CD4-positive, alpha-beta T cell (primary cell): ENCODE measurements around the gene FCHSD1. TPM values are rescaled to one million over a fixed set of nuclear protein-coding genes. Genes with fewer than 3 reads are reported as not detected.

Experiments
- ATAC-seq: fragments of 200-7000 bp; cut with Tn5 transposase; one replicate; pipeline ENCODE4 v1.10.0; 2022; ENCODE audit warnings: mild to moderate bottlenecking; ENCODE audit not compliant: poor library complexity
- CTCF ChIA-PET: fragments of 350-600 bp; sonication (Branson Sonifier 250); formaldehyde crosslinking; loops from one replicate; lab custom pipeline; 2021; ENCODE audit warnings: antibody characterized with exemption, inconsistent platforms; lab: Charles Lee
- POLR2A ChIA-PET: fragments of 350-600 bp; sonication (Branson Sonifier 250); formaldehyde crosslinking; loops from one replicate; lab custom pipeline; 2021; ENCODE audit warnings: antibody characterized with exemption, inconsistent platforms; lab: Charles Lee
- DNase-seq, 14 experiments: peaks; one replicate each; pipeline ENCODE4 v3.0.0-alpha.2; 2013 to 2020; ENCODE audit warnings: mixed read lengths in 2 of 14
- H3K27ac ChIP-seq, 2 donors: one replicate each; pipeline versions ENCODE4 v1.5.1 to v1.7.0; 2013; ENCODE audit warnings: low read length in 2 of 2, low read depth in 1 of 2, mild to moderate bottlenecking in 1 of 2
- H3K27me3 ChIP-seq, 2 experiments: 1 replicate in 1 of 2; 2 replicates in 1 of 2; pipeline versions ENCODE4 v1.6.1 to v1.7.0; 2013; ENCODE audit warnings: low read length in 2 of 2, control low read depth in 1 of 2, mild to moderate bottlenecking in 1 of 2, moderate library complexity in 1 of 2; ENCODE audit not compliant: insufficient read depth in 2 of 2, control insufficient read depth in 1 of 2
- H3K36me3 ChIP-seq: one replicate; pipeline ENCODE4 v1.6.1; 2013; ENCODE audit warnings: low read length, control low read depth; ENCODE audit not compliant: insufficient read depth
- H3K4me1 ChIP-seq: one replicate; pipeline ENCODE4 v1.6.1; 2013; ENCODE audit warnings: low read length, control low read depth; ENCODE audit not compliant: insufficient read depth
- H3K4me3 ChIP-seq: one replicate; pipeline ENCODE4 v1.5.1; 2013; ENCODE audit warnings: mild to moderate bottlenecking, low read length, moderate library complexity
- H3K9me3 ChIP-seq, 2 experiments: 1 replicate in 1 of 2; 2 replicates in 1 of 2; pipeline versions ENCODE4 v1.6.1 to v1.7.0; 2013; ENCODE audit warnings: low read length in 2 of 2, mild to moderate bottlenecking in 2 of 2, control low read depth in 1 of 2, moderate library complexity in 1 of 2; ENCODE audit not compliant: control insufficient read depth in 1 of 2, insufficient read depth in 1 of 2
- H3K27ac Mint-ChIP-seq: one replicate; pipeline ENCODE4 v1.8.0; 2020; ENCODE audit warnings: mixed read lengths
- H3K27me3 Mint-ChIP-seq: one replicate; pipeline ENCODE4 v1.8.0; 2021; ENCODE audit warnings: mixed read lengths
- H3K36me3 Mint-ChIP-seq: one replicate; pipeline ENCODE4 v1.8.0; 2021; ENCODE audit warnings: low read depth, mixed read lengths
- H3K4me1 Mint-ChIP-seq: one replicate; pipeline ENCODE4 v1.8.0; 2021; ENCODE audit warnings: low read depth, mixed read lengths
- H3K4me3 Mint-ChIP-seq: one replicate; pipeline ENCODE4 v1.8.0; 2020; ENCODE audit warnings: mild to moderate bottlenecking, mixed read lengths
- H3K9me3 Mint-ChIP-seq: one replicate; pipeline ENCODE4 v1.8.0; 2020; ENCODE audit warnings: mixed read lengths
- CTCF ChIP-seq: fragments of 200-600 bp; IDR thresholded peaks from one replicate; pipeline ENCODE4 v1.8.0; 2022; ENCODE audit warnings: antibody characterized with exemption, mild to moderate bottlenecking
- intact Hi-C, 2 experiments: fragments of 100-400 bp; cut with DNase I in 1 of 2; cut with micrococcal nuclease in 1 of 2; formaldehyde crosslinking; loops; one replicate each; pipeline versions ENCODE4 v1.15.1 to v1.9.0; 2023 to 2025; cut with DNase I, micrococcal nuclease
- total RNA-seq, 174 experiments: library from RNA in 2 of 174; stranded (reverse) in 2 of 174; gene quantifications; one replicate each; pipeline ENCODE4 v1.2.3 and lab custom pipeline; 2021 to 2026

Gene FCHSD1
- total RNA-seq, 2 experiments from 2014 or later = 79.8 to 86.8 TPM

GRCh38 chr5:141669520-141669919, 18.3 kb upstream of the FCHSD1 start:
- Histone ChIP-seq H3K9me3 (no peaks in the 10 kb centered on the region), H3K4me3 (no peak overlapping the region), H3K4me1 (peaks cover 4% of the 10 kb centered on the region), H3K36me3 (no peaks in the 10 kb centered on the region), H3K27ac (no peak overlapping the region), H3K27me3 (no peaks in the 10 kb centered on the region)
- ChIA-PET POLR2A (interaction anchor here (0.7 to 1.0 kb wide), 3 partner anchors 12 to 209 kb away, joined by 3 read pairs; partner anchors contain the start of genes ARAP3, FCHSD1 and PCDH1), CTCF (interaction anchor here (0.7 to 0.8 kb wide), 2 partner anchors 12 to 77 kb away, joined by 3 read pairs; no protein-coding TSS in a partner anchor)
- TF ChIP-seq CTCF = no peak
- Mint-ChIP-seq H3K36me3 (no peaks in the 10 kb centered on the region), H3K4me1 (no peaks in the 10 kb centered on the region), H3K4me3 (no peak overlapping the region), H3K27me3 (no peaks in the 10 kb centered on the region), H3K9me3 (no peaks in the 10 kb centered on the region), H3K27ac (no peak overlapping the region)
- DNase-seq (no peak), ATAC-seq (no peak)
- intact Hi-C loops = loop anchor here in 1 of 2 experiments (5.0 kb wide), 1 partner anchor 153 kb away; no protein-coding TSS in a partner anchor

GRCh38 chr5:141668601-141669265, 17.5 kb upstream of the FCHSD1 start:
- Histone ChIP-seq H3K36me3 (no peaks in the 10 kb centered on the region), H3K27me3 (no peaks in the 10 kb centered on the region), H3K9me3 (no peaks in the 10 kb centered on the region), H3K4me1 (peaks cover 4% of the 10 kb centered on the region), H3K27ac (no peak overlapping the region), H3K4me3 (no peak overlapping the region)
- ChIA-PET POLR2A (interaction anchor here (0.7 to 0.8 kb wide), 2 partner anchors 13 to 210 kb away, joined by 3 read pairs; partner anchors contain the start of genes ARAP3 and PCDH1), CTCF (no interaction called here)
- Mint-ChIP-seq H3K27me3 (no peaks in the 10 kb centered on the region), H3K9me3 (no peaks in the 10 kb centered on the region), H3K4me3 (no peak overlapping the region), H3K36me3 (no peaks in the 10 kb centered on the region), H3K27ac (no peak overlapping the region), H3K4me1 (no peaks in the 10 kb centered on the region)
- no peak for TF ChIP-seq CTCF
- intact Hi-C loops = loop anchor here in 1 of 2 experiments (5.0 kb wide), 1 partner anchor 154 kb away; no protein-coding TSS in a partner anchor
- ATAC-seq (no peak), DNase-seq (no peak)

GRCh38 chr5:141665995-141666940, 15.1 kb upstream of the FCHSD1 start:
- no peak for TF ChIP-seq CTCF
- DNase-seq (no peak), ATAC-seq (no peak)
- no peaks in the 10 kb centered on the region for H3K4me1 Mint-ChIP-seq
- no peak overlapping the region for H3K27ac Mint-ChIP-seq
- intact Hi-C loops = loop anchor here (1.0 to 5.0 kb wide), 6 partner anchors 23 to 481 kb away; partner anchors contain the start of gene PCDH12 (in 1 of the 2)
- Histone ChIP-seq H3K9me3 (no peaks in the 10 kb centered on the region), H3K4me3 (no peak overlapping the region), H3K27me3 (no peaks in the 10 kb centered on the region), H3K27ac (no peak overlapping the region), H3K36me3 (no peaks in the 10 kb centered on the region), H3K4me1 (peaks cover 4% of the 10 kb centered on the region)
- no peaks in the 10 kb centered on the region for H3K27me3 Mint-ChIP-seq
- CTCF ChIA-PET = interaction anchor here (1.4 to 2.3 kb wide), 3 partner anchors 30 to 294 kb away, joined by 11 to 18 read pairs (median 12); partner anchors contain the start of genes HDAC3, PCDH1 and RELL2
- H3K36me3 Mint-ChIP-seq = no peaks in the 10 kb centered on the region
- no peak overlapping the region for H3K4me3 Mint-ChIP-seq
- H3K9me3 Mint-ChIP-seq = no peaks in the 10 kb centered on the region
- POLR2A ChIA-PET = interaction anchor here (0.6 kb wide), 1 partner anchor 432 kb away, joined by 3 read pairs; no protein-coding TSS in a partner anchor
